ENCODE data around the gene GPER1.

GRCh38 chr7:1095621-1096155 lies 7.8 kb downstream of the GPER1 start:
- TF ChIP-seq CTCF (conservative IDR thresholded peaks at IDR 0.05; ENCODE audit: low read depth, low read length) (no peak), EZH2 (IDR thresholded peaks at IDR 0.05; ENCODE audit: low read length, unreplicated experiment) (no peak), EZH2phosphoT487 (IDR thresholded peaks at IDR 0.05; ENCODE audit: borderline replicate concordance, low read length) (no peak)

Data from PC-3 (cell line).